Stimulated activated CD8-positive, alpha-beta memory T cell treated with anti-CD3 and anti-CD28 coated beads, Interleukin-7, amount 100 ng/mL, for 4 hours (primary cell): Measurements from ENCODE around the gene ZNF664.

Experiments used
- DNase-seq, 2 donors: peaks; one replicate each; pipeline ENCODE4 v3.0.0-alpha.2; 2020; ENCODE audit warnings: low read depth in 2 of 2

ZNF664 gene

DNA sequence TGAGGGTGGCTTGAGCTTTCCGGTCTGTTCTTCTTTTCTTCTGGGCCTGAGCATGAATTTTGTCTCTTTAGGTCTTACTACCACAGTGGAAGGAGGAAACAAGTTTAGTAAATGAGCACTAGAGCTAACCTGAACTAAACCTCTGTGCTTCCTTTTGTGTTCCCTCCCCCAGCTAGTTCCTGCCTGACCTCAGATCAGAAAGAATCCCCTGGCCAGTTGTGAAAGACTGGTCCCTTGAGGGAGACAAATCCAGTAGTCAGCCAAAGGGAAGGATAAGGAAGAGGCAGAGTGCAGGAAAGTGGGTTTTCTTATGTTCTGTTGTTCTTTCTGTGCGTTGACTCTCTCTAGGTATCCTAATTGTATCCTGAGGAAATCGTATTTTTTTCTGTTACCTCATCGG is 17.5 kb downstream of the ZNF664 start:
- no peak for DNase-seq

DNA sequence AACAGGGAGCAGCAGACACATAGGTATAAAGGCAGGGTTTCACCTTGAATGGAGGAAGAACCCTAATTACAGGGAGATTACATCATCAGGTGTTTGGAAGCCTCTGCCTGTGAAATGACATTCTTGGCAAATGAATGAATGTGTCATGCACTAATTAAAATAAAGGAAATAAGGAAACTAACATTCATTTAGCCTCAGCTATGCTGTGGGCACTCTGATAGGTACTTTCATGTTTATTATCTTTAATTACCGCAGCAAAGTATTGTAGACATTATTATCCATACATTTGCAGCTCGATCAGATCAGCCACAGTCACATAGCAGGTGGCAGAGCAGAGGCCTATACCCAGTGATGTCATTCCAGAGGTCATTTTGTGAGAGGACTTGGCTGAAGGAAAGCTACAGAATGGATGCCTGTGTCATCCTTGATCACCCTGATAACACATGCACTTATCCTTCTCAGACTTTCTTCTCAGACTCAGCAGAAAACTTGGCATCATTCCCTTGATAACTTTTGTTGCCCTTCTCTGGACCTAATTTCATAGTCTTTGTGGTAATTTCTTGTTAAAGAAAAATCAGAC is 18.4 kb downstream of the ZNF664 start:
- no peak for DNase-seq

GRCh38 chr12:123992118-123992825 is 19.3 kb downstream of the ZNF664 start:
- DNase-seq, result no peak

- no peak for DNase-seq
Measured at GRCh38 chr12:123995023-123995748, 22.2 kb downstream of the ZNF664 start.

DNA sequence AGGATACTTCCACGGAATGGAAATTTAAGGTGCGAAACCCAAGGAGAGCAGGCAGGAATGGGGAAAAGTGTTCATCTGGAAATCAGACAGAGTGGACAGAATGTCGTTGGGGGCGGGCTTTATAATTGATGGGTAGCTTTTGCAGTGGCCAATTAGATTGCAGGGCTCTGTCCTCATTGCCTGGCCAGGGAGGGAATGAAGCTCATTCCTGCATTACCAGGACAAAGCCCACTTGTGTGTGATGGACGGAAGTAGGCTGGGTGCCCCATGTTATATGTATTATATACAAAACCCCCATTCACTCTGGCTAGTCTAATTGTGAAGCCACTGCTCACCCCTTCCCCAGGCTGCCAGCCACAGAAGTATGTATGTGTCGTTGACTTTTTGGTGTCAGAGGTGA is 23.6 kb downstream of the ZNF664 start:
- no peak for DNase-seq

DNA sequence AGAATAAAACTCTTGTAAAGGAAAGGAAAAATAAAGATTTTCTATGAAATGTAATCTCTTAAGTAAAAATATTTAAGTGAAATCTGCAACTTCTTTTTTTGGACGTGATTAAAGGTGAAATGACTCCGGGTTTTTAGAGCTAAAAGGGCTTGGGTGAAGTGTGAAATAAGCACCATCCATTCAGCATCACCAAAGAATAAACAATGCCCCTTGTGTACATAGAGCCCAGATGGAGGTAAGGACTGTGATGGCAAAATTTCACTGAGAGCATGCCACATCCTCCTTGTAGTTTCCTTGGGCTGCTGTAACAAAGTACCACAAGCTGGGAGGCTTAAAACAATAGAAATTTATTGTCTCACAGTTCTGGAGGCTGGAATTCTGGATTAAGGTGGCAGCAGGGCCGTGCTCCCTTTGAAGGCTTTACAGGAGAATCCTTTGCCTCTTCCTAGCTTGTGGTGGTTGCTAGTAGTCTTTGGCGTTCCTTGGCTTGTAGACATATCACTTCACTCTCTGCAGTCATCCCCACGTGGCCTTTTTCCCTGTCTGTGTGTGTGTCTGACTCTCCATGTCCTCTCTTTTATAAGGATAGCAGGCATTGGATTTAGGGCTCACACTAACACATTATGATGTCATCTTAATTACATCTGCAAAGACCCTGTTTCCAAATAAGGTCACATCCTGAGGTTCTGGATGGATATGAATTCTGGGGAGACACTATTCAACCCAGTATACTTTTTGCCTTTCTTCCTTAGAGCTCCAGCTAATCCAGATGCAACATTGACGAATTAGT is 24.2 kb downstream of the ZNF664 start:
- DNase-seq, result no peak

GRCh38 chr12:123997908-123998307 is 24.9 kb downstream of the ZNF664 start:
- no peak for DNase-seq

- DNase-seq, result no peak
Measured at GRCh38 chr12:123998344-123998990, 25.5 kb downstream of the ZNF664 start.

DNA sequence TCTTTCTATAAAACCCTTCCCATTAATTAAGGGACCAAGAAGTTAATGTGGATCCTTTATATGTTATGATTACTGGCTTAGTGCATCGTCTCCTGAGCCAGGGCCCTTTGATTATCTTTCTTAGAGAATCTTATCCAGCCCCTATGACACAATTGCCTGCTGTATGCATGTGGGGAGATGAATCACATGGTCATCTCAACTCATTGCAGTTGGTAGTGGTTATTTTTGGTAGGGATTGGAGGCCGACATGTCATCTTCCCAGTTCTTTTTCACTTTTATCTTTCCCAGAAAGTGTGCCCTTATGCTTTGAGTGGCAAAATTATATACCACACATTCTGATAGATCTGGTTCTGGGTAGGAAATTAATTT is 26.0 kb downstream of the ZNF664 start:
- no peak for DNase-seq

DNA sequence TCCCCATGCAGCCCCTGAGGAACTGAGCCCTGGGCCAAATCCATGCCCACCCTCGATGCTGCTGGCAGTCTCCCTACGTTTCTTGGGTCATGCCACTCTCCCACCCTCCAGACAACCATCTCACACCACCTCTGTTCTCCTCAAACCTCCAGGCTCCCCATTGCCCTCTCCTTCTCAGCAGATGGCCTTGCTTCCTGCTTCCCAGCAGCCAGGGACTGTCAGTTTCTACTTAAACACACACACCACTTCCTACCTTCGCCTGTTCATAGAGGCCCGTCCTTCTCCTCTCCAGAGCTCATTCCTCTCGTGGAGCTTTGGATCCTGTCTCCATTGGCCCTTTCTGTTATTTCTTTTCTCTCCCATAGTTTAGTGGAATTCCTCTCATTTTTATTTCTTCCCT is 27.1 kb downstream of the ZNF664 start:
- no peak for DNase-seq

- no peak for DNase-seq
Measured at GRCh38 chr12:124001343-124001742, 28.3 kb downstream of the ZNF664 start.

DNA sequence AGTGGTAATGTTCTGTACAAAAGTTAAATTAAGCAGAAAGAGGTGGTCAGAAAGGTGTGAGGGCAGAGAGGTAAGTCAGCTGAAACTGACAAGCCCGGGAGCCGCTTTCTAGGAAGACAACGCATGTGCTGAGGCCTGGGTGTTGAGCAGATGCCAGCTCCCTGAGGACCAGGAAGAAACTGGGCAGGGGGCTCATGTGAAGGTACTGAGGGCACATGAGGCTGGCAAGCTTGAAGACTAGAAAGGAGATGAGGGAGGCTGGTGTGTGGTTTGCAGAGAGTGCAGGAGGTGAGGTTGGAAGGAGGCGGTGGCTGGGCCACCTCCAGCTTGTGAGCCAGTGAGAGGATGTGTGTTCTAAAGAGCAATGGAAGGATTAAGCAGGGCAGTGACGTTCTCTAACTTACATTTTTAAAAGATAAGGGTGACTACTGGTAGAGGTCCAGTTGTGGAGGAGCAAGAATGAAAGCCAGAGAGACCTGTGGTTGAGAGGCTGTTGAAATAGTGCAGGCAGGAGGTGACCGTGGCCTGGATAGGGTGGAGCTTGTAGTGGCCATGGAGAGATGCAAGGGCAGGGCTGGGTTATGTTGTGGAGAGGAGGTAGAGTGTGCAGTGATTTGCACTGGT is 29.1 kb downstream of the ZNF664 start:
- no peak for DNase-seq

DNA sequence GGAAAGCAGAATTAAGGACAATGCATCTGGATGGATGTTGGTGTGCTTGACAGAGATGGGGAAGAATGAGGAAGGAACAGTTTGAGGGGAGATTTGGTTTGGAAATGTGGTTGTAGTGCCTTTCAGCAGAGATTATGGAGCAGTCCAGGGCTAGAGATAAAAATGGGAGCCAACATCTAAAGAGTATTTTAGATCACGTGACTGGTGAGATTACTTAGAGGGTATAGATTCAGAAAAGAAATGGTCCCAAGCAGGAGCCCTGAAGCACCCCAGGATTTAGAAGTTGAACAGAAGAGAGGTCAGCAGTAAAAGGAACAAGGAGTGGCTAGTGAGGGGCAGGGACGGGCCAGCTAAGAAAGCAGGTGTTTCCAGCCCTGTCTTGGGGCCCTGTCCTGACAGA is 29.6 kb downstream of the ZNF664 start:
- no peak for DNase-seq

- no peak for DNase-seq
Measured at GRCh38 chr12:124004233-124004875, 31.3 kb downstream of the ZNF664 start.

DNA sequence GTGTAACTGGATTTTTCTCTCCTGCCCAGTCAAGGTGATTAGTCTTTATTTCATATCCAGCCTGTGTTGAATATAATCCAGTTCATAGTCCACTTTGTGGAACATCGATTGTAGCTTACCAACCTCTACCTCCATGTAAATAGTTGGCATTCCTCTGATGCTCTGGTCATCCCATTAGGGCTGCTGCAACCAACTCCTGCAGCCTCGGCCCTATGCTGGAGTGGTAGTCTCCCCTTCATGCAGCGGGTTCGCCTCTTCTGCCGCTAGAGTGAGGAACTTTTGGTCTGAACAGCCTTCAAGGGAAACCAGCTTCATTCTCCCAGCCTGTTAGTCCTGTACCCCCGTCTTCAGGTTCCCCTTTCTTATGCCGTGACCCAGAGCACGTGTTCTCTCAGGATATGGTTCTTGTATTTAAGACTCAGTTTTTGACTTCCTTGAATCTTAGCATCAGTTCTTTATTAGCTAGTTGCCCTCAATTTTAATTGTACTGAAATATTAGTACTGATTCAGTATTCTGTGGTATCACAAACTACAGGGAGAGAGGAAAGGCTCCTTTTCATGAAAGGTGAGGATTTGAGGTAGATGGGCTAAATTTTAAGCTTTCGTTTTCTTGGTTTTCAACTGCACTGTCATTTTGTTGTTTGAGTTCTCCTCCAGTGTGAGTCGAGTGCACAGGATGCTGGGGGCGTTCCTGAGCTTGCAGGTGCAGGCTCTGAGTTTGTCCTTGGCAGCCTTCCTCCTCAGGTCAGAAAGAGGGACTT is 33.2 kb downstream of the ZNF664 start:
- DNase-seq, result no peak

GRCh38 chr12:124006846-124007713 is 34.1 kb downstream of the ZNF664 start:
- no peak for DNase-seq

- no peak for DNase-seq
Measured at GRCh38 chr12:124007826-124008570, 35.0 kb downstream of the ZNF664 start.

GRCh38 chr12:124008595-124008994 is 35.6 kb downstream of the ZNF664 start:
- no peak for DNase-seq
